Ureter (tissue), 1 donor: ENCODE results near the gene CEP41. TPM values are rescaled to one million over a fixed set of nuclear protein-coding genes. Genes with fewer than 3 reads are reported as not detected.

Experiments
- DNase-seq: peaks from one replicate; pipeline ENCODE4 v3.0.0-alpha.2; 2020; ENCODE audit warnings: low spot score
- total RNA-seq: library from RNA; stranded (reverse); gene quantifications from one replicate; pipeline ENCODE4 v1.2.4, GENCODE V29; 2023
- donor health status: DM: yes; HTN: yes; CAD: no.

Gene CEP41
- 16.4 TPM for total RNA-seq

DNA sequence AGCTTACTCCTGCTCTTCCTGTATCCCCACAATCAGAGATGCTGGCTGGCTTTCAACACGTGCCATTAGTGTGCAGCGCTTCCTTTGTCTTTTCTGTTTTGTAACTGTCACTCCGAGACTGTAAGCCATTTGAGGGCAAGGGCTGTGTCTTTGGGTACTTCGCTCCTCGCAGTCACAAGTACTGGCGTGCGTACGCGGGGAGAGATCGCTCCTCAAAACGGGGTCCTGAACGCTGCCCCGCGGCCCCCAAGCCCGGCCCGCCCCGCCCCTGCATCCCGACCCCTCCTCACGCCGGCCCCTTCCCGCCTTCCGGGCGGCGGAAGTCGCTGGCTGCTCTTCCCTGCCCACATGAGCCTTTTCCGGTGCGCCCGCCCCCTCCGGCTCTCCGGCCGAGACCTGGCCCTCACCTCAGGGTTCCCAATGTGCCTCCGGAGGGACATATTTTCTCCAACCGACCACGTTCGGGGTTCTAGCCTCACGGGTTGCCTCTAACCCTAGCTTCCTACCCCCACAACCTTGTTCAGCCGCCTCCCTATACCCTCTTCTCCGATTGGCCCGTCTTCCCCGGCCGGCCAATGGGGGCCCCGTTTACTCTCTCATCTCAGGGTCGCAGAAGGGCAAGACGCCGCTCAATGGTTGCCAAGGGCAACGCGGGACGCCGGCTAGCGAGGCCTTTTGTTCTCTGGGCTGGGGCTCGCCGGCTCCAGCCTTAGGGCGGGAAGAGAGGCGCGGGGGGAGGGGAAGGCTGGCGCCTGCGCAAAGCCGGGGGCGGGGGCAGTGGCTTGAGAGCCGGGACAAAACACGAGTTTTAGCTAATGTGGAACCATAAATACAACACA is at the start of gene CEP41:
TSS of gene CEP41 (minus strand) at position 490 of the 839 bp plus-strand sequence. CDS start at position 440, 50 bp downstream.
- DNase-seq: peak; percentile 97

DNA sequence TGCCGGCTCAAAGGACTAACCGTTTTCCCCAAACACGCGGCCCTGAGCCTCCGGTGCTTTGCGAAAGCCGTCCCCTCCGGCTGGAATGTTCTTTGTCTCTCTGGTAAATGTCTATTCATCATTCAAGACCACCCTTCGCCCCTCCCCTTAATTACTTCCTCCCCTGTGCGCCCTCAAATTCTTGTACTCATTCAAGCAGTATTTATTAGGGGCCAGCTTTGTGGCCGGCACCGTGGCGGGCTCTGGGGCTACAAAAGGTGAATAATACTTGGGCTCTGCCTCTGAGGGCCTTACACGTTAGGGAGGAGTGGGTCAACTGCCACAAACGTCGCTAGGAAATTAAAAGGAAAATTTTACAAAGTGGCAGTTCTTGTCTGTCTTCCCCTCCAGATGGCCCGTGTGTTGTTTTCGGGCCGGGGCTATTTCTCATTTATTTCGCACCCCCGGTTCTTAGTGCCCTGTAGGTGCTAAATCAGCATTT is 49.5 kb upstream of the CEP41 start:
- DNase-seq: no peak

DNA sequence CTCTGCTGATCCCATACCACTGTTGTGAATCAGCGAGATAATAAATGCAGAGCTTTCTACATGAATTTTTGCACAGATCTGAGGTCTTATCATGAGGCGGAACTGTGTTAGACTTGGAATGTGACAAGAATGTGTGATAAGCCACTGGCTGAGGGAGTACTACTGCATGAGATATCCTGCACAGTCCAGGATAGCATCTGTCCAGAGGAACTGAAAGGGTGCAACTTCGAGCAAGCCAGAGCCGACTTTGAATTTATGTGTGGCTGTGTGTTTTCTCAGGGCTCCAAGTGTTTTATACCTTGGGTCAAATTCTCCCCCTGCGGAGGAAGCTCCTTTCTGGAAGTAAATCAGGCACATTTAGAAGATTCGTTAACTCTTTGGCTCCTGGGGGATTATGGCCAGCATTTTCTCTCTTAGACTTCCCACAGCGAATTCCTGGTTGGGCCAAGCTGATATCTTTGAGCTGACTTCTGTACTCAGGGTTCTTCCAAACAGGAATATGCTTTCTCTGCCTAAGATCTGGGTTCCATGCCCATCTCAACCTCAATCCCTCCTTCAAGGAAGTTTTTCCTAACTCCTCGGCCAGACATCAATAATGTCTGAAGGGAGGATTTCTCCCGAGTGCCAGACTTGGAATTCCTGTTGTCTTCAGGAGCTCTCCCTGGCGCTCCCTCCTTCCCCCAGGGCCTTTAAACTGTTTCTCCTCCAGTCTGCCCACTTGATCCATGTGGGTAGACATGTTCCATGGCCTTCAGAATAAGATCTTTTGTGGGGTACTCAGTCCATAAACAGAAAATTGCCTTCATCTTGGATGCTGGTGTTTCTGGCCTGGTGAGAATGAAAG is 48.5 kb upstream of the CEP41 start:
- DNase-seq: no peak

DNA sequence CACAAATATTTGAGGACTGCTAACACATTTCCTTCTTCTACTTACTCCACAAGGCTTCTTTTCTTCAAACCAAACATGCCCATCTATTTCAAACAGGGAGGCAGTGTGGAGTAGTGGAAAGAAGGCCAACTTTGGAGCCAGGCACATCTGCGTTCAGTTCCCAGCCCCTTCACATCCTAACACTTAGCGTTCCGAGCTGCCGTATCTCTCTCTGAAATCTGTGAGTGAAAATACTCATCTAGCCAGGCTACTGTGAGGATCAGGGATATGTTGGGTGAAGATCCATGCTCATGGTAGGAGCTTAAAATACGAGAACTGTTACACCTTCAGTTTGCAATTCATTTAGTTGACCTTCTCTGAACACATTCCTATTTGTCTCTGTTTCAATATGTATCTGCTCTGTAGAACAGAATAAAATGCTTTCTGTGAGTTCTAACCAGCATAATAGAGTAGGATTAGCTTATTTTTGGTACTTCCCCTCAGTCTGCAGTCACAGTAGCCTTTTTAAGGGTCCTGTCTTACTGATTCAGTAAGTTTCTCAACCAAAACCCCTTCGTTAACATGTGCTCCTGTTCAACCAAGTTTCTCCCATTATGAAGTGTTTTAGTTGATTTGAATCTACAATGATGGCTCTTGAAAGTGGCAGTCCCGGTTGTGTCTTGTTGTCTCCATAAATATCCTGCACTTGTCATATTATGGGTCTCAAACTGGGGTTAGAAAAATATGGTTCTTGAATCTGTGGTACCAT is 47.8 kb upstream of the CEP41 start:
- no peak for DNase-seq

GRCh38 chr7:130486954-130487436 is 46.2 kb upstream of the CEP41 start:
- no peak for DNase-seq

- DNase-seq: peak; percentile 53
Observed at GRCh38 chr7:130486114-130486953, 45.5 kb upstream of the CEP41 start.

GRCh38 chr7:130485734-130486113 is 44.9 kb upstream of the CEP41 start:
- no peak for DNase-seq

DNA sequence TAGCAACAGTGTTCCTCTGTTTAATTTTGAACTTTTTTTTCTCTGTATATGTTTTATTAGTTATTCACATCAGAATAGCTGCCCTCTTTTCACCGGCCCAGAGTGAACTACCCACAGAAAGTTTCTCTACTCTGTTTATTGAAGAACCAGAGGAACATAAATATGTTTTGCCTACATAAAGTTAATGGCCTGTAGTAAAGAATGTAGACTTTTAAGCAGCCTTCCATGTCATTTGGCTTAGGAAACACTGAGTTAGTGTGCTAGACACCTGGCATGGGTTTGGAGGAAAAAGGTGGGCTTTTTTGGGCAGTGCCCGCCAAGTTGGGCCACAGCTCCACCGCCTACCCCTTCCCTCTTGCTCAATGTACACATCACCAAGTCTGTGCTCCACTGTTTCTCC is 42.2 kb upstream of the CEP41 start:
- no peak for DNase-seq

GRCh38 chr7:130481898-130482297 is 41.1 kb upstream of the CEP41 start:
- DNase-seq: no peak

GRCh38 chr7:130479716-130480400 is 39.0 kb upstream of the CEP41 start:
- no peak for DNase-seq

DNA sequence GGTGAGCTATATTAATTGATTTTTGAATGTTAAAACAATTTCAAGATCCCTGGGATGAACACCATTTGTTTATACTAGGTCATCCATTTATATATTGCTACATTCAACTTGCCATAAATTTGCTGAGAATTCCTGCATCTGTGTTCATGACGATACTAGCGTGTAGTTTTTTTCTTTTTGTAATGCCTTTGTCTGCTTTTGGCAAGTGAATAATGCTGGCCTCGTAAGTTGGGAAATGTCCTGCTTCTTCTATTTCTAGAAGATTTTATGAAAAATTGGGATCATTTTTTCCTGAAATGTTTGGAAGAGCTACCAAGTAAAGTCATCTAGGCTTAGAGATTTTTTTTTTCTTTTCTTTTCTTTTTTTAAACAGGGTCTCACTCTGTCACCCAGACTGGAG is 38.2 kb upstream of the CEP41 start:
- no peak for DNase-seq

DNA sequence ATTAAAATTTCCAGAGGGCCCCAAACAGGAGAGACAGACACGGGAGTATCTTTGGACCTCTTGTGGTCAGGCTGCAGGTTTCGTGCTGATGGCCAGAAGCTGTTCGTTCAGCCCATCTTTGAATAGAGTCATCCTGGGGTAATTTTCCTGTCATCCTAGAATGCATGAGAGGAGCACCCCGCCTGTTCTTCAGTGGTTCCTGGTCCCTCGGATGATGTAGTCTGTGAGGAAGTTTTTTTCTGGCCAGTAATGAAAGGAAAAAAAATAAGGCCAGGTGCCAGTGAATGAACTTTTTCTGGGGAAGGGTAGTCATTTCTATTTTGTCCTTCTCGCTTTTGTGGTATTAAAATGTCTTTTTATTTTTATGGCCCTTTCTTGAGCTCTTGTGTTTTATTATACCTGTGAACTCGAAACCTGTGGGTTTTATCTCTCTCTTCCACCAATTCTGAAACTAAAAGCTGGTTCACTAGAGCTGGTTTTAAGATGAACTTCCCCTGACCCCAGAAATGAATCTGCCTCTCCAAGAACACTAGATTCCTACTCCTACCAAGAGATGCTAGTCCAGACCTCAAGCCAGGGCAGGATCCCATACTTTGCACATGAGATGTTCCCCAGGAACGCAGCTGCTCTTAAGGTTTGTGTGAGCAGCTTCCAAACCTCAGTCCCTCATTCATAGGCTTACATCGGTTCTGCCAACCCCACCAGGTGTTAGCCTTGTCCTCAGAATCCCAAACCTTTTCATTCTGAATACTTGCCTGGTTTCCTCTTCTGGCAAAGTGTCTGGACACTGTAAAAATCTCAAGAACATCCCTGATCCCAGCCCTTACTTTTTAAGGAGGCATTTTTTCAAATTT is 35.7 kb upstream of the CEP41 start:
- DNase-seq: no peak

- DNase-seq: no peak
Observed at GRCh38 chr7:130475776-130476175, 35.0 kb upstream of the CEP41 start.

GRCh38 chr7:130473876-130474275 is 33.1 kb upstream of the CEP41 start:
- no peak for DNase-seq

GRCh38 chr7:130473289-130473688 is 32.5 kb upstream of the CEP41 start:
- no peak for DNase-seq

- no peak for DNase-seq
Observed at GRCh38 chr7:130471974-130472373, 31.2 kb upstream of the CEP41 start.

GRCh38 chr7:130468612-130469011 is 27.8 kb upstream of the CEP41 start:
- no peak for DNase-seq

GRCh38 chr7:130463553-130464434 is 23.0 kb upstream of the CEP41 start:
- no peak for DNase-seq
